HG02759 (cell line): ENCODE data around the gene PPP1R11.

Source experiments
- ATAC-seq: cut with Tn5 transposase; IDR thresholded peaks from one replicate; pipeline ENCODE4 v1.9.1; 2021; ENCODE audit warnings: mild to moderate bottlenecking, moderate library complexity; ENCODE audit not compliant: unreplicated experiment

Gene PPP1R11

GRCh38 chr6:30061092-30061857 lies 5.7 kb upstream of the PPP1R11 start, which contains the start of gene POLR1H:
POLR1H (plus strand) TSS chr6:30061265; CDS start chr6:30061525, 260 bp downstream.
- ATAC-seq: peak; percentile 91

GRCh38 chr6:30061858-30062458 lies 5.0 kb upstream of the PPP1R11 start:
- no peak for ATAC-seq

GRCh38 chr6:30062471-30063178 lies 4.4 kb upstream of the PPP1R11 start:
- ATAC-seq: no peak

GRCh38 chr6:30063315-30063714 lies 3.7 kb upstream of the PPP1R11 start:
- no peak for ATAC-seq

- ATAC-seq: no peak
These were observed 916 bp upstream of the PPP1R11 start for GRCh38 chr6:30066082-30066481.

- no peak for ATAC-seq
These were observed 602 bp downstream of the PPP1R11 start for GRCh38 chr6:30067460-30068139.

GRCh38 chr6:30071081-30071818 lies 4.3 kb downstream of the PPP1R11 start:
- ATAC-seq: no peak

GRCh38 chr6:30071858-30072257 lies 4.9 kb downstream of the PPP1R11 start:
- ATAC-seq: no peak

GRCh38 chr6:30073489-30074235 lies 6.7 kb downstream of the PPP1R11 start:
- no peak for ATAC-seq

- no peak for ATAC-seq
These were observed 7.5 kb downstream of the PPP1R11 start for GRCh38 chr6:30074331-30075093.

GRCh38 chr6:30075094-30075789 lies 8.2 kb downstream of the PPP1R11 start, which contains the start of gene RNF39:
RNF39 (minus strand) TSS chr6:30075769; CDS start chr6:30075585, 184 bp downstream.
- ATAC-seq: no peak

- no peak for ATAC-seq
These were observed 9.1 kb downstream of the PPP1R11 start for GRCh38 chr6:30075790-30076732.

- ATAC-seq: no peak
These were observed 10.2 kb downstream of the PPP1R11 start for GRCh38 chr6:30077218-30077617.

GRCh38 chr6:30087876-30088275 lies 20.9 kb downstream of the PPP1R11 start:
- no peak for ATAC-seq

- ATAC-seq: no peak
These were observed 24.8 kb downstream of the PPP1R11 start for GRCh38 chr6:30091577-30092381.

GRCh38 chr6:30092852-30093543 lies 26.0 kb downstream of the PPP1R11 start:
- no peak for ATAC-seq
